Bladder microvascular endothelial cell (primary cell): ENCODE results near the gene HERC5. TPM values are rescaled to one million over a fixed set of nuclear protein-coding genes. Genes with fewer than 3 reads are reported as not detected.

ENCODE experiments used
- total RNA-seq: library from RNA; depleted of rRNA; stranded (reverse); fragments of >200 nt; gene quantifications from 2 replicates; pipeline ENCODE4 v1.2.3, GENCODE V29; 2014

HERC5 gene
- total RNA-seq: 3.9 and 4.0 TPM in 2 replicates

DNA sequence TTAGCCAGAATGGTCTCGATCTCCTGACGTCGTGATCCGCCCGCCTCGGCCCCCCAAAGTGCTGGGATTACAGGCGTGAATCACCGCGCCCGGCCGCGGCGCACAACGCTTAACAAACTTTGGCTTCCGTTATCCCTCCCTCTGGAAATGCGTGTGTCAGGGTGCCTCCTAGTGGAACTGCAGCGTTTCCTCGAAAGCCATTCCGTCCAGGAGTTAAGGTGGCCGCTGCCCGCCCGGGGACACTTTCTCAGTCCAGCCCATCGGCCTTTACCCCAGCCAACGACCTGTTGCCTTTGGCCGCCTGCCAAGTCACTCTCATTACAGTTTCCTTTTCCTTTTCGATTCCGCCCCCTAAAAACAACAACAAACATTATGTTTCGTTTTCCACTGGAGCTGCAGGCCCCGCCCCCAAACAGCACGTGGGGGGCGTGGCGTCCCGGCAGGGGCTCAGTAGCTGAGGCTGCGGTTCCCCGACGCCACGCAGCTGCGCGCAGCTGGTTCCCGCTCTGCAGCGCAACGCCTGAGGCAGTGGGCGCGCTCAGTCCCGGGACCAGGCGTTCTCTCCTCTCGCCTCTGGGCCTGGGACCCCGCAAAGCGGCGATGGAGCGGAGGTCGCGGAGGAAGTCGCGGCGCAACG, at the start of gene HERC5:
TSS of gene HERC5 (plus strand) at position 450 of the 637 bp plus-strand sequence. CDS start at position 601, 151 bp downstream.

GRCh38 chr4:88523325-88524129, 66.6 kb downstream of the HERC5 start, which contains the start of gene PYURF:
TSS of gene PYURF (minus strand) at chr4:88523776. CDS start at chr4:88523700, 76 bp downstream.

Other genes with a start within 250 kb of the HERC5 start
- gene PPM1K, start 172.6 kb upstream of the HERC5 start, total RNA-seq: 7.3 and 9.4 TPM in 2 replicates
- gene HERC6, start 78.3 kb upstream of the HERC5 start, total RNA-seq: 6.0 and 6.7 TPM in 2 replicates
- gene PYURF, start 66.7 kb downstream of the HERC5 start, total RNA-seq: 66.6 and 86.0 TPM in 2 replicates
- gene HERC3, start 135.4 kb downstream of the HERC5 start, total RNA-seq: 7.4 and 10.1 TPM in 2 replicates
- gene NAP1L5, start 240.7 kb downstream of the HERC5 start, total RNA-seq: 5.2 TPM in 2 replicates